GM12865 (cell line): ENCODE measurements around the gene CLDN1.
A peak's percentile ranks its signal among the peaks of the same experiment; 100 is the strongest.

ENCODE experiments used
- DNase-seq: peaks from one replicate; pipeline ENCODE4 v3.0.0; 2010; ENCODE audit warnings: low read depth
- H3K4me3 ChIP-seq: 2 replicates; pipeline ENCODE4 v1.5.1; 2011; ENCODE audit warnings: mild to moderate bottlenecking, low read depth, low read length, control low read depth
- TF ChIP-seq, protein P1 (sequence below): IDR thresholded peaks from 2 replicates; pipeline ENCODE4 v1.5.1; 2011; ENCODE audit warnings: low read length, control low read depth, low read depth, inconsistent platforms; ENCODE audit not compliant: insufficient read depth; ENCODE audit errors: missing control alignments

CLDN1 gene, protein sequence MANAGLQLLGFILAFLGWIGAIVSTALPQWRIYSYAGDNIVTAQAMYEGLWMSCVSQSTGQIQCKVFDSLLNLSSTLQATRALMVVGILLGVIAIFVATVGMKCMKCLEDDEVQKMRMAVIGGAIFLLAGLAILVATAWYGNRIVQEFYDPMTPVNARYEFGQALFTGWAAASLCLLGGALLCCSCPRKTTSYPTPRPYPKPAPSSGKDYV

DNA sequence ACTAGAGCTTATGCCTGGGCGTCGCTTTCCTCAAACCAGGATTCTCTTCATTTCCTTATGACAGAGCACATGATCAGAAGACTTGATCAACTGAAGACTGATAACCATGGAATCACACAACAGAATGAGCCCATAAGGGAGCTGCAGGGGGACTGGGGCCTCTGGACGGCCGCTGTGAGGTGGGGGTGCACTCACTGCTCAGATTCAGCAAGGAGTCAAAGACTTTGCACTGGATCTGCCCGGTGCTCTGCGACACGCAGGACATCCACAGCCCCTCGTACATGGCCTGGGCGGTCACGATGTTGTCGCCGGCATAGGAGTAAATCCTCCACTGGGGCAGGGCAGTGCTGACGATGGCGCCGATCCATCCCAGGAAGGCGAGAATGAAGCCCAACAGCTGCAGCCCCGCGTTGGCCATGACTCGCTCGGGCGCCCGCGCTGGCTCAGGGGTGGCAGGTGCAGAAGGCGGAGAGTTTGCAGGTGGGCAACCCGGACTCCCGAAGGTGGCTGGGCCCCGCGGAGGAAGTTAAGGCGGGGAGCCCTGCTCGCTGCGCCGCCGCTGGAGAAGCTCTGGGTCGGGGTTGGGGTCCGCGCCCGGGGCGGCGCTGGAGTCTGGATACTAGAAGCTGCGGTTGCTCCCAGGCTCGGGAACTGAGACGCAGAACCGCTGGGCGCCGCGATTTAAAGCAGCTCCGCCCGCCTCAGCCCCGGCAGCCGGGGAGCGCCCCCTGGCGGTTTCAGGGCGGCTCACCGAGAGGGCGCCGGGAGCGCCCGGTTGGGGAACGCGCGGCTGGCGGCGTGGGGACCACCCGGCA is at the start of gene CLDN1:
CLDN1 (minus strand) TSS at position 658 of the 815 bp plus-strand sequence; CDS start at position 418, 240 bp downstream.
- peak within 1 kb of the TSS; percentile 64 for H3K4me3 ChIP-seq
- TF ChIP-seq, protein P1, sequence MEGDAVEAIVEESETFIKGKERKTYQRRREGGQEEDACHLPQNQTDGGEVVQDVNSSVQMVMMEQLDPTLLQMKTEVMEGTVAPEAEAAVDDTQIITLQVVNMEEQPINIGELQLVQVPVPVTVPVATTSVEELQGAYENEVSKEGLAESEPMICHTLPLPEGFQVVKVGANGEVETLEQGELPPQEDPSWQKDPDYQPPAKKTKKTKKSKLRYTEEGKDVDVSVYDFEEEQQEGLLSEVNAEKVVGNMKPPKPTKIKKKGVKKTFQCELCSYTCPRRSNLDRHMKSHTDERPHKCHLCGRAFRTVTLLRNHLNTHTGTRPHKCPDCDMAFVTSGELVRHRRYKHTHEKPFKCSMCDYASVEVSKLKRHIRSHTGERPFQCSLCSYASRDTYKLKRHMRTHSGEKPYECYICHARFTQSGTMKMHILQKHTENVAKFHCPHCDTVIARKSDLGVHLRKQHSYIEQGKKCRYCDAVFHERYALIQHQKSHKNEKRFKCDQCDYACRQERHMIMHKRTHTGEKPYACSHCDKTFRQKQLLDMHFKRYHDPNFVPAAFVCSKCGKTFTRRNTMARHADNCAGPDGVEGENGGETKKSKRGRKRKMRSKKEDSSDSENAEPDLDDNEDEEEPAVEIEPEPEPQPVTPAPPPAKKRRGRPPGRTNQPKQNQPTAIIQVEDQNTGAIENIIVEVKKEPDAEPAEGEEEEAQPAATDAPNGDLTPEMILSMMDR: peak; percentile 89
- peak; percentile 81 for DNase-seq

GRCh38 chr3:190371152-190371551 is 48.9 kb upstream of the CLDN1 start:
- H3K4me3 ChIP-seq: no peak overlapping the region
- DNase-seq: no peak
- TF ChIP-seq, protein P1: no peak

DNA sequence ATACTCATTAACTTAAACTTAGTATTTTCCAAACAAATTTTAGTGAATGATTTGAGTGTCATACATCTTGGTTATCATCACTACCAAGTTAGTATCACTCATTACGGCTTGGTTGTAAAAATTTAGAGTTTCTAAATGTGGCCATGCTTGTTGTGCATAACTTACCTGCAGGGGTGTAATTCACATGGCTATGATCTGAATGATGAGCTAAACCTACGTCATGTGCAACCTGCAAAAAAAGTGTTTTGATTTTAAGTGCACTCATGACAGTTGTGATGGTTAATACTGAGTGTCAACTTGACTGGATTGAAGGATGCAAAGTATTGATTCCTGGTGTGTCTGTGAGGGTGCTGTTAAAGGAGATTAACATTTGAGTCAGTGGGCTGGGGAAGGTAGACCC is 48.1 kb upstream of the CLDN1 start:
- TF ChIP-seq, protein P1: no peak
- H3K4me3 ChIP-seq: no peak overlapping the region
- no peak for DNase-seq

- TF ChIP-seq, protein P1: no peak
- no peak overlapping the region for H3K4me3 ChIP-seq
- DNase-seq: no peak
Measured at GRCh38 chr3:190369668-190370295, 47.5 kb upstream of the CLDN1 start.

DNA sequence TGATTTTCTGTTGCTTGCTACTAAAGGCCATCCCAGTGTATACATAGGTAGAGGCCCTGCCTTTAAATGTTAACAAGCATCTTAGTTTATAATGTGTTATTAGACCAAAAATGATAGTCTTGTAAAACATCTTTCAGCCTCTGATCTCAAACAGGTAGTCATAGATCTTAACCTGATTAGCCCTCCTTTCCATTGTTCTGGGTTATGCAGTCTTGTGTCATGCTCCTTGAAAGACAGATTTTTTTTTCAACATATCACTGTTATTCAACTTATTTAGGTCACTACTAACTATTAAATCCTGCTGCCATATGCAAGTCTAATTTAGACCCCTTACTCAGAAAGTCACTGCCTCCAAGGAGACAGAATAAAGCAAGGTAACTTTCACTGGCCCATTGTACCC is 46.6 kb upstream of the CLDN1 start:
- H3K4me3 ChIP-seq: no peak overlapping the region
- TF ChIP-seq, protein P1: no peak
- DNase-seq: no peak

- H3K4me3 ChIP-seq: no peak overlapping the region
- DNase-seq: no peak
- TF ChIP-seq, protein P1: no peak
Measured at GRCh38 chr3:190366133-190366532, 43.9 kb upstream of the CLDN1 start.
